Spleen (tissue), 11 donors: ENCODE data around the gene RHOBTB3. TPM values are rescaled to one million over a fixed set of nuclear protein-coding genes. Genes with fewer than 3 reads are reported as not detected.

Experiments
- DNase-seq: peaks from one replicate; pipeline ENCODE4 v3.0.0-alpha.2; 2020
- H3K27ac ChIP-seq, 8 donors: fragments of 200-600 bp; sonication (generic) in 7 of 8; 1 replicate in 4 of 8; 2 replicates in 4 of 8; pipeline versions ENCODE4 v1.5.0 to v1.8.0; 2016 to 2021; ENCODE audit warnings: inconsistent platforms in 4 of 8, mild to moderate bottlenecking in 4 of 8, moderate library complexity in 1 of 8
- H3K27me3 ChIP-seq, 7 donors: fragments of 200-600 bp; sonication (generic) in 6 of 7; replicated peaks in 1 of 7; 1 replicate in 4 of 7; 2 replicates in 3 of 7; pipeline versions ENCODE4 v1.5.0 to v1.8.0; 2016 to 2021; ENCODE audit warnings: inconsistent platforms in 3 of 7, mild to moderate bottlenecking in 1 of 7
- H3K36me3 ChIP-seq, 6 donors: fragments of 200-600 bp; sonication (generic) in 5 of 6; 1 replicate in 4 of 6; 2 replicates in 2 of 6; pipeline versions ENCODE4 v1.5.0 to v1.8.0; 2016 to 2021; ENCODE audit warnings: inconsistent platforms in 2 of 6
- H3K4me1 ChIP-seq, 6 donors: fragments of 200-600 bp; sonication (generic) in 5 of 6; 1 replicate in 3 of 6; 2 replicates in 3 of 6; pipeline versions ENCODE4 v1.5.0 to v1.8.0; 2016 to 2021; ENCODE audit warnings: inconsistent platforms in 3 of 6
- H3K4me3 ChIP-seq, 8 donors: fragments of 200-600 bp; sonication (generic) in 7 of 8; 1 replicate in 4 of 8; 2 replicates in 4 of 8; pipeline versions ENCODE4 v1.5.0 to v1.8.0; 2016 to 2021; ENCODE audit warnings: inconsistent platforms in 4 of 8, mild to moderate bottlenecking in 4 of 8, moderate library complexity in 2 of 8
- H3K9me3 ChIP-seq, 8 donors: fragments of 200-600 bp; sonication (generic) in 7 of 8; 1 replicate in 4 of 8; 2 replicates in 4 of 8; pipeline versions ENCODE4 v1.5.0 to v1.8.0; 2016 to 2021; ENCODE audit warnings: inconsistent platforms in 4 of 8
- POLR2A ChIP-seq, 3 donors: fragments of 450-650 bp; IDR thresholded peaks; one replicate each; pipeline ENCODE4 v1.5.1; 2017; ENCODE audit warnings: antibody characterized with exemption in 3 of 3, mild to moderate bottlenecking in 1 of 3
- POLR2AphosphoS5 ChIP-seq, 3 donors: sonication (generic); formaldehyde crosslinking; IDR thresholded peaks; one replicate each; pipeline ENCODE4 v1.5.1; 2017; ENCODE audit warnings: antibody characterized with exemption in 3 of 3
- WGBS, 5 donors: extraction: QIAGEN DNeasy Blood & Tissue Kit in 3 of 5; methylation state at CpG; one replicate each; pipeline versions ENCODE4 v1.1.5 to v1.1.7; 2013 to 2018; 5-methylcytosine and 5-hydroxymethylcytosine counted together
- intact Hi-C: fragments of 100-400 bp; cut with DNase I; formaldehyde crosslinking; loops from one replicate; pipeline ENCODE4 v1.15.0; 2023; ENCODE audit warnings: low total_unique reads
- polyA plus RNA-seq, 3 donors: library from polyadenylated mRNA; stranded (reverse); fragments of 200-250 nt; gene quantifications; one replicate each; pipeline ENCODE4 v1.2.1, GENCODE V29; 2013
- total RNA-seq, 7 donors: library from RNA; depleted of rRNA in 3 of 7; stranded (reverse); fragments of >200 nt in 3 of 7; fragmentation: NEBNext Ultra II Directional in 4 of 7; extraction: Animal tissue kit (Norgen Biotek cat#: 25700) in 4 of 7; gene quantifications; one replicate each; pipeline versions ENCODE4 v1.1.0 to v1.2.1, GENCODE V29; 2016 to 2021
- TF ChIP-seq, protein P1 (sequence below), 11 experiments: fragments of 200-600 bp in 7 of 11; fragments of 450-650 bp in 4 of 11; sonication (generic) in 4 of 11; IDR thresholded peaks in 8 of 11; conservative IDR thresholded peaks in 3 of 11; 1 replicate in 7 of 11; 2 replicates in 4 of 11; pipeline versions ENCODE4 v1.4.0 to v1.8.0; 2016 to 2021; ENCODE audit warnings: antibody characterized with exemption in 11 of 11, inconsistent platforms in 4 of 11, mild to moderate bottlenecking in 1 of 11
- donor health status: healthy with polysubstance abuse.
- donor health status: DM: no; HTN: no; CAD: no; lungs with moderate emphysema.
- donor health status: DM: no; HTN: no; CAD: no.
- donor health status: Bipolar disorder and iron deficiency.
- donor health status: healthy.
- donor health status: DM: no; HTN: no; CAD: no.
- donor health status: DM: yes; HTN: yes; CAD: no.

Gene RHOBTB3
- total and polyA plus RNA-seq, 10 donors = 4.5 to 71.1 (median 38.4) TPM

GRCh38 chr5:95777441-95777840 lies 46.3 kb downstream of the RHOBTB3 start:
- peaks cover 4 to 50% (median 18%) of the 10 kb centered on the region in 6 donors for H3K4me1 ChIP-seq
- intact Hi-C loops = loop anchor here (10.0 kb wide), 2 partner anchors 113 to 567 kb away; no protein-coding TSS in a partner anchor

DNA sequence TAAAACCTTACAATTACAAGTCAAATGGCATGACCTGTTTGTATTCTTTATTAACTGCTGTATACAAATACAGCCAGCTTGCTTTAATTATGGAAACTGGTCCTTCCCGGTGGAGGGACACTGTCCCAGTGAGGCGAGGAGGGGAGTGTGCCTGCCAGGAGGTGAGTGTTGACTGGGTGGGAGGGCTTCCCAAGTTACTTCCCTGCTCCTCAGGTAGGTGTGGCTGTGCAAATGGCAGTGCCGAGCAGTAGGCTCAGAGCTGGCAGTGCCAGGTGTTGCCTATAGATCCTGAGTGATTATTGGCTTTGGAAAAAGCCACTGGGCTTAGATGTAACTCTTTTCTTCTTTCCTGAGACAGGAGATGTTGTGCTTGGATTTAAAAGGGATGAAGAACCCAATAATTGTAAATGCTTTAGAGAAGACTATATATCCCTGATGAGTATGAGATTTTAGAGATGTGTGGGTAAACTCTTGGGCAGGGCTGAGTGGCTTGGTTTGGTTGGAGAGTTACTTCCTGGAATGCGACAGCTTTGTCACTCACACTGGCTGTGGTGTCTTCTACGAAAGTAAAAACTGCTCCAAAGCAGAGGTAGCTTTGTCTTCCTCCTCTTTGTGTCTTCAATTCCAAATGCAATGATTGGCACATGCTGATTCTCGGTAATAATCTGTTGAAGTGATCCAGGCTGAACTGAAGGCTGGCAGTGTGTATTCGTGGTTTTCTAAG lies 47.7 kb downstream of the RHOBTB3 start:
- intact Hi-C loops = loop anchor here (10.0 kb wide), 2 partner anchors 114 to 566 kb away; no protein-coding TSS in a partner anchor

More at GRCh38 chr5:95777441-95777840, 46.3 kb downstream of the RHOBTB3 start:
- H3K4me3 ChIP-seq = no peak overlapping the region
- no peak for DNase-seq
- H3K9me3 ChIP-seq = no peaks in the 10 kb centered on the region
- no peaks in the 10 kb centered on the region for H3K27me3 ChIP-seq
- peaks cover 0 to 4% (median 0%) of the 10 kb centered on the region in 6 donors for H3K36me3 ChIP-seq
- no peak overlapping the region for H3K27ac ChIP-seq
- TF ChIP-seq POLR2AphosphoS5 (IDR thresholded peaks at IDR 0.05) (no peak), POLR2A (IDR thresholded peaks at IDR 0.05) (no peak)
- TF ChIP-seq, protein P1, sequence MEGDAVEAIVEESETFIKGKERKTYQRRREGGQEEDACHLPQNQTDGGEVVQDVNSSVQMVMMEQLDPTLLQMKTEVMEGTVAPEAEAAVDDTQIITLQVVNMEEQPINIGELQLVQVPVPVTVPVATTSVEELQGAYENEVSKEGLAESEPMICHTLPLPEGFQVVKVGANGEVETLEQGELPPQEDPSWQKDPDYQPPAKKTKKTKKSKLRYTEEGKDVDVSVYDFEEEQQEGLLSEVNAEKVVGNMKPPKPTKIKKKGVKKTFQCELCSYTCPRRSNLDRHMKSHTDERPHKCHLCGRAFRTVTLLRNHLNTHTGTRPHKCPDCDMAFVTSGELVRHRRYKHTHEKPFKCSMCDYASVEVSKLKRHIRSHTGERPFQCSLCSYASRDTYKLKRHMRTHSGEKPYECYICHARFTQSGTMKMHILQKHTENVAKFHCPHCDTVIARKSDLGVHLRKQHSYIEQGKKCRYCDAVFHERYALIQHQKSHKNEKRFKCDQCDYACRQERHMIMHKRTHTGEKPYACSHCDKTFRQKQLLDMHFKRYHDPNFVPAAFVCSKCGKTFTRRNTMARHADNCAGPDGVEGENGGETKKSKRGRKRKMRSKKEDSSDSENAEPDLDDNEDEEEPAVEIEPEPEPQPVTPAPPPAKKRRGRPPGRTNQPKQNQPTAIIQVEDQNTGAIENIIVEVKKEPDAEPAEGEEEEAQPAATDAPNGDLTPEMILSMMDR (IDR thresholded peaks at IDR 0.05 in 8 of 11, conservative IDR thresholded peaks at IDR 0.05 in 3 of 11) = no peak
- WGBS, 5 donors = 93 to 97% (median 96%) methylated on average over 3 of the region's 3 CpGs

GRCh38 chr5:95779611-95780010 lies 48.5 kb downstream of the RHOBTB3 start:
- Histone ChIP-seq H3K27me3 (no peaks in the 10 kb centered on the region), H3K36me3 (peaks cover 0 to 11% (median 0%) of the 10 kb centered on the region in 6 donors), H3K27ac (peak overlapping the region in 5 of 8 donors; percentile 29 to 59 (median 53)), H3K9me3 (no peaks in the 10 kb centered on the region), H3K4me3 (no peak overlapping the region), H3K4me1 (peaks cover 4 to 34% (median 16%) of the 10 kb centered on the region in 6 donors)
- intact Hi-C loops = loop anchor here (10.0 kb wide), 2 partner anchors 115 to 565 kb away; no protein-coding TSS in a partner anchor
- WGBS, 5 donors = 29 to 42% (median 36%) methylated on average over 2 of the region's 2 CpGs
- DNase-seq = no peak
- TF ChIP-seq, protein P1 (IDR thresholded peaks at IDR 0.05 in 8 of 11, conservative IDR thresholded peaks at IDR 0.05 in 3 of 11) = no peak
- TF ChIP-seq POLR2AphosphoS5 (IDR thresholded peaks at IDR 0.05) = no peak
- no peak for TF ChIP-seq POLR2A (IDR thresholded peaks at IDR 0.05)

More for the DNA sequence above, 47.7 kb downstream of the RHOBTB3 start:
- TF ChIP-seq POLR2A (IDR thresholded peaks at IDR 0.05) (no peak), POLR2AphosphoS5 (IDR thresholded peaks at IDR 0.05) (no peak)
- TF ChIP-seq, protein P1 (IDR thresholded peaks at IDR 0.05 in 8 of 11, conservative IDR thresholded peaks at IDR 0.05 in 3 of 11) = no peak
- Histone ChIP-seq H3K4me1 (peaks cover 4 to 38% (median 16%) of the 10 kb centered on the region in 6 donors), H3K4me3 (no peak overlapping the region), H3K36me3 (peaks cover 0 to 4% (median 0%) of the 10 kb centered on the region in 6 donors), H3K27me3 (no peaks in the 10 kb centered on the region), H3K27ac (peak overlapping the region in 5 of 8 donors; percentile 29 to 59 (median 53)), H3K9me3 (no peaks in the 10 kb centered on the region)
- no peak for DNase-seq
- WGBS, 5 donors = 59 to 77% (median 68%) methylated on average over 7 of the region's 7 CpGs

DNA sequence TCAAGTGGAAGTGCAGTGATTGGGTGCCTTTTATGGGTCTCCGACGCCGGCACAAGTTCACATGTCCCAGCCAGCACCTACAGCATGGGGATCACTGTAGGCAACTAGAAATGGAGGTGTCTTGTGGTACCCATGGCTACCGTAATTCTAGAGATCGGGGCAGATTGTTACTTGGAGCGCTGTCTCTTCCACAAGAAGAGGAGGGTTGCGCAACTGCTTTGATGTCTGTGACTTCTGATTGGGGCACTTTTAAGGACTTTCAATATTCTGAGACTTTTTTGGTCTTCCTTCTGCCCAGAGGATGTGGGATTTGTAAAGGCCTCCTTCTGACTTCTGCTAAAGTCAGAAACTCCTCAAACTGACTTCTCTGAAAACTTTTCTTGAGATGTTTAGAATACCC lies 49.5 kb downstream of the RHOBTB3 start:
- intact Hi-C loops = no loop called here
- H3K27me3 ChIP-seq = no peaks in the 10 kb centered on the region
- no peaks in the 10 kb centered on the region for H3K9me3 ChIP-seq
- no peak overlapping the region for H3K4me3 ChIP-seq
- peaks cover 0 to 21% (median 0%) of the 10 kb centered on the region in 6 donors for H3K36me3 ChIP-seq
- H3K4me1 ChIP-seq = peaks cover 4 to 34% (median 16%) of the 10 kb centered on the region in 6 donors
- H3K27ac ChIP-seq = peak overlapping the region in 5 of 8 donors; percentile 26 to 59 (median 49)
- TF ChIP-seq, protein P1 (IDR thresholded peaks at IDR 0.05 in 8 of 11, conservative IDR thresholded peaks at IDR 0.05 in 3 of 11) = no peak
- TF ChIP-seq POLR2AphosphoS5 (IDR thresholded peaks at IDR 0.05) = no peak
- TF ChIP-seq POLR2A (IDR thresholded peaks at IDR 0.05) = no peak
- WGBS, 5 donors = 67 to 78% (median 72%) methylated on average over 7 of the region's 7 CpGs
- DNase-seq = no peak
